Right lobe of liver (tissue), 6 donors: ENCODE measurements around the gene GAN. TPM values are rescaled to one million over a fixed set of nuclear protein-coding genes. Genes with fewer than 3 reads are reported as not detected.
A peak's percentile ranks its signal among the peaks of the same experiment; 100 is the strongest.

Experiments used
- ATAC-seq, 4 donors: fragments of 200-7000 bp; cut with Tn5 transposase; one replicate each; pipeline ENCODE4 v1.9.1; 2020; ENCODE audit warnings: mild to moderate bottlenecking in 4 of 4, moderate library complexity in 4 of 4
- DNase-seq, 3 donors: peaks; one replicate each; pipeline ENCODE4 v3.0.0-alpha.2; 2020
- H3K27ac ChIP-seq, 3 donors: fragments of 200-600 bp; one replicate each; pipeline ENCODE4 v1.8.0; 2022
- H3K27me3 ChIP-seq, 2 donors: fragments of 200-600 bp; one replicate each; pipeline ENCODE4 v1.8.0; 2022
- H3K36me3 ChIP-seq, 4 donors: fragments of 200-600 bp; sonication (generic) in 1 of 4; one replicate each; pipeline versions ENCODE4 v1.5.1 to v1.8.0; 2017 to 2022; ENCODE audit warnings: control low read depth in 1 of 4
- H3K4me1 ChIP-seq, 4 donors: fragments of 200-600 bp; sonication (generic) in 1 of 4; one replicate each; pipeline versions ENCODE4 v1.5.1 to v1.8.0; 2017 to 2022; ENCODE audit warnings: control low read depth in 1 of 4
- H3K4me3 ChIP-seq, 3 donors: fragments of 200-600 bp; one replicate each; pipeline ENCODE4 v1.8.0; 2022
- H3K9me3 ChIP-seq, 4 donors: fragments of 200-600 bp; sonication (generic) in 1 of 4; one replicate each; pipeline versions ENCODE4 v1.5.1 to v1.8.0; 2017 to 2022; ENCODE audit warnings: control low read depth in 1 of 4
- POLR2A ChIP-seq: fragments of 450-650 bp; IDR thresholded peaks from one replicate; pipeline ENCODE4 v1.6.1; 2017; ENCODE audit warnings: antibody characterized with exemption, mild to moderate bottlenecking
- WGBS: methylation state at CpG from one replicate; pipeline ENCODE4 v1.1.6; 2018; ENCODE audit warnings: low coverage, low lambda C conversion rate; ENCODE audit not compliant: insufficient coverage; ENCODE audit errors: missing lambda C conversion rate; 5-methylcytosine and 5-hydroxymethylcytosine counted together
- intact Hi-C, 2 donors: fragments of 100-400 bp; cut with DNase I; formaldehyde crosslinking; loops; one replicate each; pipeline versions ENCODE4 v1.11.2 to v1.14.1; 2022
- total RNA-seq, 6 experiments: library from RNA; depleted of rRNA in 2 of 6; stranded (reverse); fragments of >200 nt in 2 of 6; fragmentation: NEBNext Ultra II Directional in 3 of 6; extraction: Animal tissue kit (Norgen Biotek cat#: 25700) in 3 of 6; gene quantifications; one replicate each; pipeline versions ENCODE4 v1.1.0 to v1.2.4, GENCODE V29; 2016 to 2023
- TF ChIP-seq, protein P1 (sequence below), 4 donors: fragments of 200-600 bp in 3 of 4; fragments of 450-650 bp in 1 of 4; IDR thresholded peaks; one replicate each; pipeline versions ENCODE4 v1.5.1 to v1.8.0; 2016 to 2022; ENCODE audit warnings: antibody characterized with exemption in 4 of 4, mild to moderate bottlenecking in 2 of 4
- donor health status: DM: no; HTN: yes; CAD: no.
- donor health status: DM: no; HTN: no; CAD: no.
- donor health status: DM: no; HTN: no; CAD: no.
- donor health status: DM: no; HTN: yes; CAD: no.
- donor health status: DM: no; HTN: yes; CAD: no.

The GAN gene
- total RNA-seq, 6 experiments from 2014 or later, result 2.2 to 4.1 (median 3.4) TPM

DNA sequence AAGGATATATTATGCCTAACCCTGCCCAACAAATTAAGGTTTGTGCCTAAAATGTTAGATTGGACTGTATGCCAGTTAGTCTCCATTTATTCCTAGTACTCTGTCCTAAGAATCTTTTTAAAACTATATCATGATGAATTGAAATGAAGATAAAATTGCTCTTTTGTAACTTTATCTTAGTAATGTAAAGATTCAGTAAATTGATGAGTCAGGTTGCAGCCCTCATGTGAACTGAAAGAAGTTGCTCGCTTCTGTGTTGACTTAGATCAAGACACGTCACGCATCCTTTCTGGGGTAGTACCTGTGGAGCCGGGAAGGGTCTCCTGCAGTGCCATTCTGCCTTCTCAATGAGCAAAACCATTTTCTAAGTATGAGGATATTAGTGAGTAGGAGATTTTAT, 63.3 kb downstream of the GAN start:
- H3K36me3 ChIP-seq, result peaks cover 0 to 14% (median 4%) of the 10 kb centered on the region in 4 donors
- no peak overlapping the region for H3K4me3 ChIP-seq
- 98% methylated on average over 4 of the region's 4 CpGs for WGBS
- H3K27me3 ChIP-seq, result no peaks in the 10 kb centered on the region
- ATAC-seq, result no peak
- H3K27ac ChIP-seq, result no peak overlapping the region
- H3K9me3 ChIP-seq, result no peaks in the 10 kb centered on the region
- TF ChIP-seq, protein P1, sequence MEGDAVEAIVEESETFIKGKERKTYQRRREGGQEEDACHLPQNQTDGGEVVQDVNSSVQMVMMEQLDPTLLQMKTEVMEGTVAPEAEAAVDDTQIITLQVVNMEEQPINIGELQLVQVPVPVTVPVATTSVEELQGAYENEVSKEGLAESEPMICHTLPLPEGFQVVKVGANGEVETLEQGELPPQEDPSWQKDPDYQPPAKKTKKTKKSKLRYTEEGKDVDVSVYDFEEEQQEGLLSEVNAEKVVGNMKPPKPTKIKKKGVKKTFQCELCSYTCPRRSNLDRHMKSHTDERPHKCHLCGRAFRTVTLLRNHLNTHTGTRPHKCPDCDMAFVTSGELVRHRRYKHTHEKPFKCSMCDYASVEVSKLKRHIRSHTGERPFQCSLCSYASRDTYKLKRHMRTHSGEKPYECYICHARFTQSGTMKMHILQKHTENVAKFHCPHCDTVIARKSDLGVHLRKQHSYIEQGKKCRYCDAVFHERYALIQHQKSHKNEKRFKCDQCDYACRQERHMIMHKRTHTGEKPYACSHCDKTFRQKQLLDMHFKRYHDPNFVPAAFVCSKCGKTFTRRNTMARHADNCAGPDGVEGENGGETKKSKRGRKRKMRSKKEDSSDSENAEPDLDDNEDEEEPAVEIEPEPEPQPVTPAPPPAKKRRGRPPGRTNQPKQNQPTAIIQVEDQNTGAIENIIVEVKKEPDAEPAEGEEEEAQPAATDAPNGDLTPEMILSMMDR (IDR thresholded peaks at IDR 0.05), result no peak
- DNase-seq, result no peak
- intact Hi-C loops, result no loop called here
- H3K4me1 ChIP-seq, result no peaks in the 10 kb centered on the region

GRCh38 chr16:81380932-81381331, 66.2 kb downstream of the GAN start:
- intact Hi-C loops, result no loop called here
- Histone ChIP-seq H3K36me3 (peaks cover 0 to 14% (median 4%) of the 10 kb centered on the region in 4 donors), H3K27me3 (no peaks in the 10 kb centered on the region), H3K4me1 (no peaks in the 10 kb centered on the region), H3K4me3 (no peak overlapping the region), H3K9me3 (no peaks in the 10 kb centered on the region), H3K27ac (no peak overlapping the region)
- ATAC-seq (no peak), DNase-seq (no peak)
- 96% methylated on average over 3 of the region's 3 CpGs for WGBS
- no peak for TF ChIP-seq POLR2A
- TF ChIP-seq, protein P1 (IDR thresholded peaks at IDR 0.05), result no peak

GRCh38 chr16:81384006-81384405, 69.2 kb downstream of the GAN start:
- ATAC-seq (no peak), DNase-seq (no peak)
- no peaks in the 10 kb centered on the region for H3K27me3 ChIP-seq
- TF ChIP-seq, protein P1 (IDR thresholded peaks at IDR 0.05), result no peak
- no peak for TF ChIP-seq POLR2A
- no peaks in the 10 kb centered on the region for H3K9me3 ChIP-seq
- H3K36me3 ChIP-seq, result no peaks in the 10 kb centered on the region
- H3K4me3 ChIP-seq, result no peak overlapping the region
- no peak overlapping the region for H3K27ac ChIP-seq
- intact Hi-C loops, result no loop called here
- no peaks in the 10 kb centered on the region for H3K4me1 ChIP-seq

DNA sequence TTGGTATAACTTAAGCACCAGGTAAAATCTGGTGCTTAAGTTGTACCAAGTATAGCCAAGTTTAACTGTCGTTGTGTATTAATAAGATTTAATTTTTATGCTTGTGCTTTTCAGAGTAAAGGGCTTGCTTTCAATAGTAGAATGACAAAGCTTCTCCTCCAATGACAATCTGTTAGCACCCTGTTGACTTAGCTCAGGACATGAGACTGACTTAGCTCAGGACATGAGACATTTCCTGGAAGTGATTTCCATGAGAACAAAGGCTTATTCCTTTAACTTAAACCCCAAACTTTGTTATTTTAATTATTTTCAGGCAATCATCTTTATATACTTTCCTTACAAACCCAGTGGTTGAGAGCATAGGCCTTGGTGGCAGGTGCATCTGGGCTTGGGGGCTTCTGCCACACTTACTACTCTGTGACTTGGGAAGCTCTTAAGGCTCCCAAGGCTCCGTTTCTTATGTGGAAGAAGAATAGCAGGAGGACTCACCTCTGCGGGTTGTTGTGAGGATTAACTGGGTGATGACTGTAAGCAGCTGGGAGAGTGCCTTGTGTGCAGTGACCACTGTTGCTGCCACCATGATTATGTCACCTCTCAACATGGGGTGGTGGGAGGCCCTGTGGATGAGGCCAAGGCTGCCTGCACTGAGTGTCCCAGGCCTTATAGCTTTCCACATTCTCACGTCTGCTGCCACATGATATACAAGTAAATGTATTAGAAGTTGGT, 70.4 kb downstream of the GAN start:
- H3K9me3 ChIP-seq, result no peaks in the 10 kb centered on the region
- no peaks in the 10 kb centered on the region for H3K36me3 ChIP-seq
- DNase-seq (no peak), ATAC-seq (peak in 3 of 4 donors; percentile 24 to 66 (median 66))
- TF ChIP-seq, protein P1 (IDR thresholded peaks at IDR 0.05), result no peak
- no peak for TF ChIP-seq POLR2A
- WGBS, result 96% methylated on average over 3 of the region's 4 CpGs
- H3K4me3 ChIP-seq, result no peak overlapping the region
- no peaks in the 10 kb centered on the region for H3K27me3 ChIP-seq
- peak overlapping the region in 1 of 3 donors; percentile 48 for H3K27ac ChIP-seq
- no peaks in the 10 kb centered on the region for H3K4me1 ChIP-seq
- intact Hi-C loops, result no loop called here
